HepG2 (cell line): ENCODE measurements around the gene ZNF19. TPM values are rescaled to one million over a fixed set of nuclear protein-coding genes. Genes with fewer than 3 reads are reported as not detected.

Experiments used
- GTF3A ChIP-seq: sonication (generic); formaldehyde crosslinking; conservative IDR thresholded peaks from 2 replicates; pipeline ENCODE4 v1.4.0; 2020; ENCODE audit warnings: mild to moderate bottlenecking, missing genetic modification reagents
- HMGXB3 ChIP-seq: sonication (generic); formaldehyde crosslinking; IDR thresholded peaks from 2 replicates; pipeline ENCODE4 v1.4.0; 2020; ENCODE audit warnings: missing genetic modification reagents, borderline replicate concordance
- KDM5A ChIP-seq: fragments of 200-600 bp; sonication (generic); IDR thresholded peaks from 2 replicates; pipeline ENCODE4 v1.7.0; 2018; ENCODE audit warnings: antibody characterized with exemption, mild to moderate bottlenecking, low read length, borderline replicate concordance
- MAX ChIP-seq: IDR thresholded peaks from 2 replicates; pipeline ENCODE4 v1.6.1; 2012; ENCODE audit warnings: inconsistent platforms
- MIXL1 ChIP-seq: IDR thresholded peaks from 2 replicates; pipeline ENCODE4 v1.6.1; 2016
- MZF1 ChIP-seq: sonication (generic); formaldehyde crosslinking; IDR thresholded peaks from 2 replicates; pipeline ENCODE4 v1.8.1; 2023; ENCODE audit warnings: mild to moderate bottlenecking, missing genetic modification reagents, borderline replicate concordance
- NCOR1 ChIP-seq: fragments of 200-600 bp; sonication (generic); IDR thresholded peaks from 2 replicates; pipeline ENCODE4 v1.7.0; 2017; ENCODE audit warnings: antibody characterized with exemption, low read length, borderline replicate concordance
- PHB2 ChIP-seq: fragments of 450-650 bp; IDR thresholded peaks from 2 replicates; pipeline ENCODE4 v1.6.1; 2018; ENCODE audit not compliant: partially characterized antibody
- POLR2A ChIP-seq, 2 experiments: IDR thresholded peaks; 2 replicates each; pipeline ENCODE4 v1.6.1; 2011; ENCODE audit warnings: low read depth in 2 of 2, low read length in 2 of 2, mild to moderate bottlenecking in 1 of 2, moderate library complexity in 1 of 2; ENCODE audit not compliant: insufficient read depth in 1 of 2
- PREB ChIP-seq: sonication (generic); formaldehyde crosslinking; IDR thresholded peaks from 2 replicates; pipeline ENCODE4 v1.4.0; 2020; ENCODE audit warnings: missing genetic modification reagents
- SOX6 ChIP-seq, 2 experiments: fragments of 450-650 bp in 1 of 2; sonication (generic) in 1 of 2; formaldehyde crosslinking in 1 of 2; IDR thresholded peaks; 2 replicates each; pipeline versions ENCODE4 v1.4.0 to v1.6.1; 2017 to 2020; ENCODE audit warnings: antibody characterized with exemption in 1 of 2, mild to moderate bottlenecking in 1 of 2, missing genetic modification reagents in 1 of 2
- STAT6 ChIP-seq: sonication (generic); formaldehyde crosslinking; IDR thresholded peaks from 2 replicates; pipeline ENCODE4 v1.4.0; 2020; ENCODE audit warnings: missing genetic modification reagents, mild to moderate bottlenecking, borderline replicate concordance
- TRIM24 ChIP-seq: sonication (generic); formaldehyde crosslinking; IDR thresholded peaks from 2 replicates; pipeline ENCODE4 v1.8.0; 2022; ENCODE audit warnings: mild to moderate bottlenecking, missing genetic modification reagents
- YY1 ChIP-seq: IDR thresholded peaks from 2 replicates; pipeline ENCODE4 v1.6.1; 2011; ENCODE audit warnings: low read length, low read depth, moderate library complexity, mild to moderate bottlenecking; ENCODE audit not compliant: insufficient read depth, insufficient replicate concordance
- ZNF335 ChIP-seq: sonication (generic); formaldehyde crosslinking; IDR thresholded peaks from 2 replicates; pipeline ENCODE4 v1.4.0; 2020; ENCODE audit warnings: missing genetic modification reagents
- ZNF446 ChIP-seq: sonication (generic); formaldehyde crosslinking; IDR thresholded peaks from 2 replicates; pipeline ENCODE4 v1.5.0; 2020; ENCODE audit warnings: mild to moderate bottlenecking, missing genetic modification reagents
- ZNF496 ChIP-seq: sonication (generic); formaldehyde crosslinking; IDR thresholded peaks from 2 replicates; pipeline ENCODE4 v1.8.1; 2023; ENCODE audit warnings: mild to moderate bottlenecking, moderate library complexity, missing genetic modification reagents; ENCODE audit not compliant: insufficient replicate concordance
- ZNF788 ChIP-seq: sonication (generic); formaldehyde crosslinking; IDR thresholded peaks from 2 replicates; pipeline ENCODE4 v1.5.0; 2020; ENCODE audit warnings: mild to moderate bottlenecking, missing genetic modification reagents, borderline replicate concordance
- ZNF790 ChIP-seq: sonication (generic); formaldehyde crosslinking; IDR thresholded peaks from 2 replicates; pipeline ENCODE4 v1.8.0; 2022; ENCODE audit warnings: missing genetic modification reagents, mild to moderate bottlenecking, borderline replicate concordance
- ZSCAN20 ChIP-seq: sonication (generic); formaldehyde crosslinking; IDR thresholded peaks from 2 replicates; pipeline ENCODE4 v1.4.0; 2020; ENCODE audit warnings: missing genetic modification reagents, mild to moderate bottlenecking, borderline replicate concordance
- polyA plus RNA-seq, 8 experiments: library from polyadenylated mRNA; depleted of rRNA in 3 of 8; stranded (reverse) in 7 of 8; unstranded in 1 of 8; fragments of >200 nt; fragmentation: Illumina TruSeq in 4 of 8; extraction: Trizol in 4 of 8; gene quantifications; 2 replicates each; pipeline versions ENCODE4 v1.2.1 to v1.2.3, GENCODE V29; 2011 to 2016; ENCODE audit warnings: low read depth in 4 of 8, missing spikeins in 1 of 8, mixed read lengths in 1 of 8; ENCODE audit not compliant: insufficient read depth in 1 of 8
- total RNA-seq, 5 experiments: library from RNA; depleted of rRNA; stranded (reverse); fragments of >200 nt; fragmentation: Illumina TruSeq; extraction: Trizol; gene quantifications; 2 replicates each; pipeline ENCODE4 v1.2.3, GENCODE V29; 2016; ENCODE audit warnings: low read depth in 1 of 5

Gene ZNF19
- total and polyA plus RNA-seq, 2 of the 13 experiments (the other 11 are each of a cell fraction or from before 2014, with no cell fraction given) = 3.2 to 5.8 TPM

- TF ChIP-seq HMGXB3 = 0 out of 2 replicates have a peak, but pooled peaks have one; percentile 39
- TF ChIP-seq KDM5A = peak; percentile 97
- peak; percentile 43; the same call in 1 of the 2 replicates for TF ChIP-seq MIXL1 (CRISPR knock-in tag)
- TF ChIP-seq ZNF496 (CRISPR knock-in tag) = no peak
- TF ChIP-seq MZF1 = no peak
- no peak for TF ChIP-seq SOX6 (IDR thresholded peaks at IDR 0.05)
- TF ChIP-seq SOX6 (CRISPR knock-in tag; IDR thresholded peaks at IDR 0.05) = peak; percentile 48; the same call in 1 of the 2 replicates
- TF ChIP-seq ZNF335 (CRISPR knock-in tag) = peak; percentile 65; the same call in 1 of the 2 replicates
- 0 out of 2 replicates have a peak, but pooled peaks have one; percentile 30 for TF ChIP-seq GTF3A (CRISPR knock-in tag)
- TF ChIP-seq ZNF790 (CRISPR knock-in tag) = peak; percentile 64; the same call in 1 of the 2 replicates
- TF ChIP-seq POLR2A (IDR thresholded peaks at IDR 0.05; ENCODE audit: insufficient read depth in 1 of 2, low read depth in 2 of 2, low read length in 2 of 2) = peak; percentile 85 to 86
- 0 out of 2 replicates have a peak, but pooled peaks have one; percentile 13 for TF ChIP-seq STAT6 (CRISPR knock-in tag)
- peak; percentile 80 for TF ChIP-seq YY1
- no peak for TF ChIP-seq PHB2
- TF ChIP-seq ZNF788 (CRISPR knock-in tag) = peak; percentile 85
- no peak for TF ChIP-seq NCOR1
- TF ChIP-seq ZSCAN20 = peak; percentile 47; the same call in 1 of the 2 replicates
- TF ChIP-seq MAX = peak; percentile 76
- TF ChIP-seq TRIM24 (CRISPR knock-in tag) = no peak
- TF ChIP-seq PREB (CRISPR knock-in tag) = no peak
- no peak; the same call in 1 of the 2 replicates for TF ChIP-seq ZNF446 (CRISPR knock-in tag)
Observed at GRCh38 chr16:71484006-71484893, 4.9 kb downstream of the ZNF19 start (continued).
